HG03558 (cell line): ENCODE measurements around the gene PPM1H.

Experiments used
- ATAC-seq: cut with Tn5 transposase; IDR thresholded peaks from one replicate; pipeline ENCODE4 v1.9.1; 2021; ENCODE audit warnings: moderate number of reproducible peaks; ENCODE audit not compliant: unreplicated experiment; ENCODE audit errors: extremely low read depth

The PPM1H gene

DNA sequence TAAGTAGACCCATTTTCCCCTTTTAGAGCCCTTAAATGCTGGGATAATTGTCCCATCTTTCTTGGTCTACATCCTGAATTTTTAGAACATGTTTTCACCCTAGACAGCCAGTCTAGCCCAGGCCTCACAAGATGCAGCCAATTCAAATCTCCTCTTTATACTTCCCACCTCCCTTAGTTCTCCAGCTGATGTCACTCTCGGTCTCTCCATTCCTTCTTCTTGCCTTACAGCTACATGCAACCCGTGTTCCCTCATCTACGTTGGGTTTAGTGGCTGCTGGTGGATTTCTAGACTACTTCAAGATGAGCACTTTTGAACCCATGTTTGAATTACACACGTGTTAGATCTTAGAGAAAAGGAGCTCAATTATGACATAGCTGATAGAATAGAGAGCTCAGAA is 132.0 kb downstream of the PPM1H start:
- ATAC-seq = no peak

DNA sequence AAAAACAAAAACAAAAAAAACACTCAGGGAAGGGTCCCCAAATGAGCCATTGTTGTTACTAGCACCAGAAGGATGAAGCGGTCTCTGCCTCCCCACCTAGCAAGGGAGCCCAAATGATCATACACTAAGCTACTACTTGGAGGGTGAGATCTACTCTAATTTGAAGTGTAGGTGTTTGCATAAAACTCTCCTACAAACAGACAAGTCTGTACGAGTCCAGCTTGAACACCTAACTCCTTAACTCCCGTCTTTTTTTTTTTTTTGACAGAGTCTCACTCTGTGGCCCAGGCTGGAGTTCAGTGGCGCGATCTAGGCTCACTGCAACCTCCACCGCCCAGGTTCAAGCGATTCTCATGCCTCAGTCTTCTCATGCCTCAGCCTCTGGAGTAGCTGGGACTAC is 132.6 kb downstream of the PPM1H start:
- ATAC-seq = no peak

GRCh38 chr12:62801796-62802195 is 133.2 kb downstream of the PPM1H start:
- ATAC-seq = no peak

GRCh38 chr12:62800707-62801400 is 134.1 kb downstream of the PPM1H start:
- ATAC-seq = no peak

DNA sequence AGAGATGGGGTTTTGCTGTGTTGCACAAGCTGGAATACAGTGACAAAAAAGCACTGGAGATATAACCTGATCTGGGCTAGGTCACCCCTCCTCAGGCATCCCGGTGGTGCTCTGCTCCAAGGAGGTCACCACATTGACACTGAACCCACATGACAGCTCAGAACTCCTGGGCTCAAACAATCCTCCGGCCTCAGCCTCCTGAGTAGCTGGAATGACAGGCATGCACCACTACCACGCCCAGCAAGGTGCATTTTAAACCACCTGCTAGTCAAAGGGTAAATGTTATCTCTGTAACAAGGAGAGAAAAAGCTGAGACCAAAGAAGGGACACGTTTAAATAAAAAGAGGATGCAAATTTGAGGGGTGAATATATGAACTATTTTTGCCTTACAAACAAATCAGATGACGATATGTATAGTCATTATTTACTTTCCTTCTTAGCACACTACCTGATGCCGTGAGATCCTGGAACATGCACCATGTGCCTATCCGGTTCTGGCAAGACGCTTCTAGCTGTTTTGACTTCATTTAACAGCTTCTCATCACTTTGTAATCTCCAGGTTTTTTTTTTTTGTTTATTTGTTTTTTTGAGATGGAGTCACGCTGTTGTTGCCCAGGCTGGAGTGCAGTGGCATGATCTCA is 135.1 kb downstream of the PPM1H start:
- no peak for ATAC-seq

GRCh38 chr12:62799126-62799736 is 135.7 kb downstream of the PPM1H start:
- peak; percentile 66 for ATAC-seq

GRCh38 chr12:62794218-62794583 is 140.7 kb downstream of the PPM1H start:
- no peak for ATAC-seq

- no peak for ATAC-seq
Observed at GRCh38 chr12:62793256-62794217, 141.4 kb downstream of the PPM1H start.

DNA sequence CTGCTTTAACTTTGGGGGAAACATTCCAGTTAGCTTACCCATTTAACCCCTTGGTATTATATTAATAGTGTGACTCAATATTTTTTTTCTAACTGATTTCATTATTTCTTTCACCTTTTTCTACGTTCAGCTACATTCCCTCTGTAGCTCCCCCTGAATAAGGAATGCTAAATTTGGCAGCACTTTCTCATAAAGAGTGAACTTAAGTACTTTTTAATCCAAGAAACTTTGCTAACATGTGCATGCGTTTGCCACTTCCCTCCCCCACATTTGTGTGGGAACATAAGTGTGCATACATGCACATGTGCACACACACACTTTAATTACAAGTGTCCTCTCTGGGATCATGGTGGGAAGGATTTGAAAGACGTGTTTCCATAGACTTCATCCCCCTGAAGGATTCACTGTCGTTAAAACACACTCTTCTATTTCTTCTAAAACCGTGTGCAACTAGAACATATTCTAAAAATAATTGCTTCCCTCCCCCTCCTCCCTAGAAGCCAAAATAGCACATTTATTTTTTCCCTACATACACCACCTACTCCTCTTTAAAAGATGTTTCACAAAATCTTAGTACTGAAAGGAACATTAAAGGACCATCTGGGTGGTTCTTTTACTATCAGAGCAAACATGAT is 142.6 kb downstream of the PPM1H start:
- ATAC-seq = no peak

DNA sequence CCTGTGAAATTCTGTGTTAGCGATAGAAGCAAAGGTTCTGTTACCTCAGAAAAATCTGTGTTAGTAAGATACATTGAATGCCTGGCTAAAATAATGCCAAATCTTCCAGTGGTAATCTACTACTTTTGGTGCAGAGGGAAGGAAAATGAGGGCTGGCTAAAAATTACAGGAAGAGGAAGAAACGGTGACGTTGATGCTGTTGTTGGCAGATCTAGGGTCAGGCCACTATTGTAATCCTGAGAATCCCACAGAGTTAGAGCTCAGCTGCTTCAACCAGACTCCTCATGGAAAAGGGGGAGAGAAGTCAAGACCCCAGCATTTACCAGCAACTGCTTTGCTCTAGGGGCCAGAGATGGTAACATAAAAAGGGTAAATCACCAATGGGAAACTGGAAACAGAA is 145.1 kb downstream of the PPM1H start:
- ATAC-seq = no peak

GRCh38 chr12:62787611-62788010 is 147.3 kb downstream of the PPM1H start:
- ATAC-seq = no peak

- no peak for ATAC-seq
Observed at GRCh38 chr12:62787023-62787422, 147.9 kb downstream of the PPM1H start.

- no peak for ATAC-seq
Observed at GRCh38 chr12:62785941-62786559, 148.9 kb downstream of the PPM1H start.

- ATAC-seq = no peak
Observed at GRCh38 chr12:62784576-62784975, 150.4 kb downstream of the PPM1H start.

DNA sequence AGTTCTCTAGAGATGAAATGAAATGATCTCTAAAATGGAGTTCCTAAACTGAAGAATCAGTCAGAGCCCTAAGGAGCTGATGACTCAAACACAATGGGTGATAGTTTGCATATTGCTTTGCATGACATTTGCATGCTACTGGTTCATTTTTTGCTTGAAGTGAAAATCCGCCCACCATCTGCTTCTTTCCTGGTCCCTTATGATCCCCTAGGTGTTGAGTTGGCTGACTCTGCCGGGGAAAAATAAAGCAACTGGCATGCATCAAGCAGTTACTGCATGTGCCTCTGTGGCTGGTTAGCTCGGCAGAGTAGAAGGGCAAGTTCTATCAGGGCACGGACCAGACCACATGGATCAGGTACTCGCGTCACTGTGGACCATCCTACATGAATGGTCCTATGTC is 151.1 kb downstream of the PPM1H start:
- no peak for ATAC-seq

DNA sequence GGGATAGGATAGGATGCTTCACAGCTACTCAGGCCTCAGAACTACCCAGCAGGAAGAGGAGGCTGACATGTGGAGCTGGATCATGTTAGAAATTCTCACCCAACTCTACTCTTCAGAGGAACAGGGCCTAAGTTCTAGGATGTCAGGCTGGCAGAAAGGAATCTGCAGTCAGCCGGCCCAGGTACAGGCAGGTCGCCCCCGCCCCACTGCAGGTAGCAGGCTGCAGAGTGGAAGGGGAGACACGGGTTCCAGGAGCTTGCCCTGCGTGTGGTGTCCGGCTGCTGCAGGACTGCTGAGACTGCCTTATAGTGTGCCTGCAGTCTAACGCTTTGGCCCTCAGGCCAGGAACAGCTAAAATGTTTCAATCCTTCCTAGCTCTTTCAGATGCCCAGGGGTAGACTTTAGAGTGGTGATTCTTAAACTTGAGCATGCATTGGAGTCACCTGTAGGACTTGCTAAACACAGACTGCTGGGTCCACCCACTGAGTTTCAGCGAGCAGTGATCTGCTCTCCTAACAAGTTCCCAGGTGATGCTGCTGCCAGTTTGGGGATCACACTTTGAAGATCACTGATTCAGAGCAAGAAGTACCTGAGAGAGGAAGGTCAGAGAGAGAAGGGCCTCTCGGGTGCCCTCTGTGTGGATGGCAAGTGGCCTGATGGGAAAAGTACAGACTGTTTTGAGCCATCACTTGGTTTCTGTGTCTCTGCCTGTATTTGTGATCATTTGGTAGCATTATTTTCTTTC is 153.6 kb downstream of the PPM1H start:
- ATAC-seq = no peak

DNA sequence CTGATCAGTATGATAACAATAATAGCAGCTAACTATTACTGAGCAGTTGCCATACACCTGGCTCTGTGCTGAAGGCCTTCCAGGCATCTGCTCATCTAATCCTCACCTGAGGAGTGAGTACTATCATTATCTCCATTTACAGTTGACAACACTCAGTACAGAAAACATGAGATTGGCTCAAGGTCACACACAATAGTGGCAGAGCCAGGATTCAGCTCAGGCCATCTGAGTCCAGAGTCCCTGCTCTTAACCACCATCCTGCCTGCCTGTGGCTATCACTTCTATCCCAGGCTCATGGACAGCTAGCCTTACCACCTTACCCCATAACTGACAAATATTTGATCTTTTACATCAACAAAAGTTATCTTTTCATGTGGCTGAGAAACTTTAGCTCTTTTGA is 155.5 kb downstream of the PPM1H start:
- ATAC-seq = no peak

GRCh38 chr12:62778187-62778586 is 156.8 kb downstream of the PPM1H start:
- no peak for ATAC-seq

DNA sequence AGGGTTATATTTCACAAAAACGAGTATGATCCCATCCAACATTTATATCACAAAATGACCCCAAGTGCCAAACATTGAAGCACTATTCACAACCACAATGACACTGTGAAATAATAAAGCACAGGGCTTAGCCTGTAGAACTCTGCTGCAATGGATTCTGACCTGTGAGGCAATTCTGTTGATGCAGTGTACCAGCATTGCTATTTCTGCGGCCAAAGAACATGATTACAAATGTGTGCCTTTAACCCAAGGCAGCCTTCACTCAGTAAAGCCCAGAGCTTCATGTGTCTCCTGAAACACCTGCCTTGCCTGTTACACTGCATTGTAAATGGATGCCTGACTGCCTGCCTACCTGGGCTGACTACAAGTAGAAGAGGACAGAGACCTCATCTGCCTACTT is 158.0 kb downstream of the PPM1H start:
- ATAC-seq = no peak
